ENCODE data around the gene AGPAT4.

GRCh38 chr6:161271343-161272030, 2.4 kb downstream of the AGPAT4 start:
- no peak for TF ChIP-seq GATA2 (IDR thresholded peaks at IDR 0.05; ENCODE audit: low read depth, low read length)
- no peak for TF ChIP-seq GATA3 (IDR thresholded peaks at IDR 0.05; ENCODE audit: low read depth, low read length)
